Stimulated activated CD8-positive, alpha-beta memory T cell treated with anti-CD3 and anti-CD28 coated beads, Interleukin-12 subunit alpha, Interleukin-12 subunit beta, amount 100 ng/mL, for 4 hours (primary cell): ENCODE results near the gene MBD4.

Source experiments
- DNase-seq: peaks from one replicate; pipeline ENCODE4 v3.0.0-alpha.2; 2020; ENCODE audit warnings: low read depth

MBD4 gene

GRCh38 chr3:129463094-129463493 is 23.3 kb upstream of the MBD4 start:
- no peak for DNase-seq

DNA sequence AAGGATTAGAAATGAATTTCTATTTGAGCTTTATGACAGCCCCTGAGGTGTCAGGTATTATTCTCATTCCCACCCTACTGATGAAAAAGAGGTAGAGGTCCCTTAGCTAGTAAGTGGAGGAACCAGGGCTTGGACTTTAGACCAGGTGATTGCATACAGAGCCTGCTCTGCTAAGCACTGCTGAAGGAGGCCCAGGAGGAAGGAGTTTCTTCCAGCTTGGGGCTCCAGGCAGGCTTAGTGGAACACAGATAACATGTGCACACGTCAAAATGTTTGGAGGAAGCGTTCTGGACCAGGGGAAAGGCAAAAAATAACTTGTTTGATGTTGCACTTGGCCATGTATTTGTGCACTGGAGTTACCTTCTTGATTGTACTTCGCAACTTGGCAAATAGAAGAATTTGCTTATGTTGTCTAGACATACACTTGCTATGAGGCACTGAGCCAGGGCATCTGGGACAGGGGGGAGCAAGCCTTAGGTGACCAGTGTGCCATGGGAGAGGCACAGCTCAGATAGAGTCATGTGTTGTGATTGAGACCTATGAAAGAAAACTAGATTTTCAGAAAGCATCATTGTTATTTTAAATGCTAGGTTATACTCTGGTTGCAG is 22.7 kb upstream of the MBD4 start:
- DNase-seq, result no peak

- no peak for DNase-seq
Measured at GRCh38 chr3:129461461-129462146, 21.9 kb upstream of the MBD4 start.

GRCh38 chr3:129461022-129461421 is 21.3 kb upstream of the MBD4 start:
- no peak for DNase-seq

GRCh38 chr3:129460572-129460971 is 20.8 kb upstream of the MBD4 start:
- no peak for DNase-seq

GRCh38 chr3:129460155-129460554 is 20.4 kb upstream of the MBD4 start:
- no peak for DNase-seq

DNA sequence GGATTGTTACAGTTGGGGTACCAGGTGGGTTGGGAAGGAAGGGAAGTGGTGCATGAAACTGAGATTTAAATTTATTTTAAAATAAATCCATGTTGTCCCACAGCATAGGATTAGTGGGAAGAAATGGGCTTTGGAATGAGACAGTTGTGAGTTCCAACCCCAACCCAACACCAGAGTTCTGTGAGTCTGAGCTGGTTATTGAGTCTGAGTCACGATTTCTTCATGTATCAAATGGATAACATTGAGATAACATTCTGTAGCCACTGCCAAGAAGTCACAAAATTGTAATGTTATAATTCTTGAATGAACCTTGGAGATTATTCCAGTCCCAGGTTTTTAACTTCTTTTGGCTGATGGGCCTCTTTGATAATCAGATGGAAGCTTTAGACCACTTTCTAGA is 14.0 kb upstream of the MBD4 start:
- no peak for DNase-seq

GRCh38 chr3:129449279-129450115 is 9.7 kb upstream of the MBD4 start:
- no peak for DNase-seq

GRCh38 chr3:129448186-129448895 is 8.6 kb upstream of the MBD4 start:
- DNase-seq, result no peak

DNA sequence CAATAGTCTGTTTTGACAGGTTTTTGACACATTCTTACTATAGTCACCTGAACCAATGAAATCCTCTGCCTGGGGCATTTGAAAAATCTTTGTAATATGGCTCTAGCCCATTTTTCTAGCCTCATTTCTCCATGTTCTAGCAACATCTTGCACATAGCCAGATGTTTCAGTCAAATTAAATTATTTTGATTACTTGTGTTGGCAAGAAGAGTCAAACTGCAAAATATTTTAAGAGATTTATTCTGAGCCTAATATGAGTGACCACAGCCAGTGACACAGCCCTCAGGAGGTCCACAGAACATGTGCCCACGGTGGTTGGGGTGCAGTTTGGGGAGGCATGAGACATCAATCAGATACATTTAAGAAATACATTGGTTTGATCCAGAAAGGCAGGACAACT is 7.2 kb upstream of the MBD4 start:
- DNase-seq, result no peak

DNA sequence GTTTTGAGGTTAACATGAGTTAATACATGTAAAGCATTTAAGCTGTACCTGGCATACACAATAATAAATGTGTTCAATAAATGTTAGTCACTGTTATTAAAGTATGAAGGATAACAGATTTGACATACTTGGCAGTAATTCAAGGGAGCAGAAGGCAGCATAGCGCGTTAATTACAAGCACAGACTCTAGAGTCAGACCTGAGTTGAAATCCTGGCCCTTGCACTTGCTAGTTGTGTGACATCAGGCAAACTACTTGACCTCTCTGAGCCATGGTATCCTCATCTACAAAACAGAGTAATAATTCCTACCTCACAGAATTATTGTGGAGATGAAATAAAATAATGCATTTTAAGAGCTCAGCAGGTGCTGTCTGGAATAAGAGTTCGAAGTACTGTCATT is 5.7 kb upstream of the MBD4 start:
- DNase-seq, result no peak

DNA sequence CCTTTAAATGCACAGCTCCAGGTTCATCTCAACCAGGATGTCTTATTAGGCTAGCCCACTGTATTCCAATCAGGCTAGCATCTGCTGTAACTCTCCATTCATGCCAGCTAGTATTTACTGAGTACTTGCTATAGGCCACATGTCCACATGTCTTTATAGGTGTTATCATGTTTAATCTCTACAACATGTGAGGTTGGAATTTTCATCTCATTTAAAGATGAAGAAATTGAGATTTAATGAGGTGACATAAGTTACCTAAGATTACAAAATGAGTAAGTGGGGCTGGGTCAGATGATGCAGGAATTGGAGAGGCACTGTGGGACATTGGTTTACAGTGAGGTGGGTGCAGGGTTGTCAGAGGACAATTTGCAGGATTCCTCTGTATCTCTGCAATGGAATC is 3.2 kb upstream of the MBD4 start:
- no peak for DNase-seq

DNA sequence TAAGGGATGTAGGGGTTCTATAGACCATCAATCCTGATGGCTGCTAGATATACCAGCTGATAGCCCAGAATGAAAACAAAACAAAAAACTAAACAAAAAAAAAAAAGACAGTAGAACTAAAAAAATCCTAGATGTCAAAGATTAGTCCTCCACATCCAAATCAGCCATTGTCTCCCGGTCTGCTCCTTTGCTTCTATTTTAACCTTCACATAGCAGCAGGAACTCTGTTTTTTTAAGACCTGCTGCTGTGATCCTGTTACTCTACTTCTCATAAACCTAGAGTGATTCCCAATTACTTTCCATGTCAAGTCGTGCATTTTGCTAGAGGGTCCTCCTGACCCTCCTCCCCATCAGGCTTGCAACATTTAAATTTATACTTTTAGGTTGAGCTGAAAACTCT is 2.7 kb upstream of the MBD4 start:
- no peak for DNase-seq

DNA sequence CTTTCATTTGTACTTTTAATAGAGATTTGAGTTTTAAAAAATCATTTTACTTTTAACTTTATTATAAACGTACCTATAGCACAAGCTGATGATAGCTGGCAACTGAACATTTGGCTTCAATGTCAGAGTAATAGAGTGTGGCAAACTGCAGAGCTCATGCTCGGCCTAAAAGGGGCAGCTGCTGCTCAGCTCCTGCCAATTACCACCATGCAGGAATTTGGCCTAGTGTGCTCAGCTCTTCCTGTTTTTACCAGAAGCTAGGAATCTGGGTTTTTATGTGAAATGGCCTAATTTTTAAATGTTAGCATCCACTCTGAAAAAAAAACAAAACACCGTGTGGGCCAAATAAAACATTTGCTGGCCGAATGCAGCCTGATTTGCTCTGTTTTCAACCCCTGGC is 2.0 kb upstream of the MBD4 start:
- no peak for DNase-seq

DNA sequence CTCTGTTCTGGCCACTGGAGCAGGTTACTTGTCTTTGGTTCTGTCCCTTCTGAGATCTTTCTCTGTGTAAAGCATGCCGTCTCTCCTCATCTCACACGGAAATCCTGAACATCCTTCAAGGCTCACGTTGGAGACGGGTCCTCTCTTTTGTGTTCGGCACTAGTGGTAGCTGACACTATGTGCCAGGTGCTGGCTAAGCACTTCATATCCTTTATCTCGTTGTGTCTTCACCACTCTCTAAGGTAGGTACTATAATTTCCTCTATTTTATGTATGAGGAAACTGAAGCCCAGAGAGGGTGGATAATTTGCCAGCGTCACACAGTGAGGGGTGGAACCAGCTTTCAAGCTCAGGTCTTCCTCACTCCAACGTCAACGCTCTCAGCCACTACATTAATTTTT is 1.5 kb upstream of the MBD4 start:
- DNase-seq, result no peak

GRCh38 chr3:129440618-129441190 is 956 bp upstream of the MBD4 start:
- no peak for DNase-seq

- DNase-seq, result no peak
Measured at GRCh38 chr3:129439226-129439816, 427 bp downstream of the MBD4 start.

GRCh38 chr3:129435367-129435766 is 4.4 kb downstream of the MBD4 start:
- DNase-seq, result no peak

GRCh38 chr3:129434140-129434539 is 5.6 kb downstream of the MBD4 start:
- no peak for DNase-seq

- no peak for DNase-seq
Measured at GRCh38 chr3:129433565-129433964, 6.2 kb downstream of the MBD4 start.

DNA sequence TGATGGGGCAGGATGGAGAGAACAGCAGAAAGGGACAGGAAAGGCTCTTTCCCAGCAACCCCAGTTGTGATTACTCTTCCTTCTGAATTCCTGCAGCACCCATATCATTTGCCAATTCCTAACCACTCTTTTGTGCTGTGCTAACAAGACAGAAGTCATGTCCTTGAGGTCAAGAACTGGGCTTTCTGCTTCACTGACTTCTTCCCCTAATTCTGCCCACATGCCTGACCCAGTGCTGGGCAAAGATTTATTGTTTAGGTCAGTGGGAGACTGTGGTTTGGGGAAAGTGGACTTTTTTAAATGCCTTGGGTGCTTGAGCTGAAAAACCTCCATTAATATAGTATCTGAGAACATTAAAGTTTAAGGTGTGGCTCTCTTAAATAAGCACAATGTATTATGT is 7.1 kb downstream of the MBD4 start:
- no peak for DNase-seq

DNA sequence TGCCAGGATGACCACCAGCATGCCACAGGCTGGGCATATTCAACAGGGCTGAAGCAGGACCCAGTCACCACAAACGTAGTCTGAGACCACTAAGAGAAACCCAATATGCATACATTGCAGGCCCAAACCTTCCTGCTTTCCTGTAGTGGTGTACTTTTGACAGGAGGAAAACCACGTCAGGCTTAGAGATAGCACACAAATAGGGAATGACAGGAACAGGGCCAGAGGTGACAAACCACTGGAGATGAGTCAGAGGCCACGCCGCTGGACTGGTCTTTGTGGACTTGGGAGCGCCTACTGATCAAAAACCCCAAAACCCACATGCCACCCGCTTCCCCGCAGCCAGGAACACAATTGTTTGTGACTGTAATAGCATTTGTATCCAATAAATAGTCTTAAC is 7.7 kb downstream of the MBD4 start:
- DNase-seq, result no peak
